ENCODE results near the gene MBD3L1.

Gene MBD3L1

GRCh38 chr19:8884416-8884815, 52.2 kb downstream of the MBD3L1 start:
- DNase-seq, result no peak

GRCh38 chr19:8887364-8887763, 55.2 kb downstream of the MBD3L1 start:
- DNase-seq, result no peak

- no peak for DNase-seq
Observed at GRCh38 chr19:8890260-8890659, 58.1 kb downstream of the MBD3L1 start.

Data from activated CD4-positive, alpha-beta T cell treated with anti-CD3 and anti-CD28 coated beads, Interleukin-2, amount 50 U/mL, for 4 hours (primary cell).